Activated naive CD4-positive, alpha-beta T cell treated with anti-CD3 and anti-CD28 coated beads, Interleukin-2, amount 50 U/mL, for 24 hours (primary cell): Measurements from ENCODE around the gene RNASEL.

Source experiments
- H3K27ac Mint-ChIP-seq: one replicate; pipeline ENCODE4 v1.8.0; 2021; ENCODE audit warnings: mild to moderate bottlenecking, mixed read lengths
- H3K27me3 Mint-ChIP-seq: one replicate; pipeline ENCODE4 v1.8.0; 2021; ENCODE audit warnings: mixed read lengths
- H3K36me3 Mint-ChIP-seq: one replicate; pipeline ENCODE4 v1.8.0; 2021; ENCODE audit warnings: mixed read lengths
- H3K4me1 Mint-ChIP-seq: one replicate; pipeline ENCODE4 v1.8.0; 2021; ENCODE audit warnings: mixed read lengths
- H3K4me3 Mint-ChIP-seq: one replicate; pipeline ENCODE4 v1.8.0; 2021; ENCODE audit warnings: mild to moderate bottlenecking, mixed read lengths
- H3K9me3 Mint-ChIP-seq: one replicate; pipeline ENCODE4 v1.8.0; 2021; ENCODE audit warnings: mixed read lengths

Gene RNASEL

GRCh38 chr1:182589931-182590330, 875 bp upstream of the RNASEL start:
- Mint-ChIP-seq H3K4me1 (peaks cover 45% of the 10 kb centered on the region), H3K4me3 (peak overlapping the region; percentile 100), H3K9me3 (no peaks in the 10 kb centered on the region), H3K27me3 (no peaks in the 10 kb centered on the region), H3K27ac (peak overlapping the region; percentile 38), H3K36me3 (peaks cover 9% of the 10 kb centered on the region)

- no peaks in the 10 kb centered on the region for H3K27me3 Mint-ChIP-seq
- H3K4me3 Mint-ChIP-seq = peak overlapping the region; percentile 100
- peaks cover 49% of the 10 kb centered on the region for H3K4me1 Mint-ChIP-seq
- H3K27ac Mint-ChIP-seq = peak overlapping the region; percentile 100
- H3K36me3 Mint-ChIP-seq = peaks cover 9% of the 10 kb centered on the region
- H3K9me3 Mint-ChIP-seq = no peaks in the 10 kb centered on the region
These were observed 464 bp upstream of the RNASEL start for GRCh38 chr1:182589520-182589919.

- H3K4me1 Mint-ChIP-seq = peaks cover 66% of the 10 kb centered on the region
- no peaks in the 10 kb centered on the region for H3K9me3 Mint-ChIP-seq
- H3K27me3 Mint-ChIP-seq = no peaks in the 10 kb centered on the region
- H3K27ac Mint-ChIP-seq = peak overlapping the region; percentile 100
- peak overlapping the region; percentile 100 for H3K4me3 Mint-ChIP-seq
- H3K36me3 Mint-ChIP-seq = peaks cover 13% of the 10 kb centered on the region
These were observed 1.2 kb downstream of the RNASEL start for GRCh38 chr1:182587666-182588499.

GRCh38 chr1:182587093-182587492, 2.0 kb downstream of the RNASEL start:
- peaks cover 13% of the 10 kb centered on the region for H3K36me3 Mint-ChIP-seq
- H3K27ac Mint-ChIP-seq = no peak overlapping the region
- H3K4me3 Mint-ChIP-seq = no peak overlapping the region
- peaks cover 74% of the 10 kb centered on the region for H3K4me1 Mint-ChIP-seq
- no peaks in the 10 kb centered on the region for H3K27me3 Mint-ChIP-seq
- no peaks in the 10 kb centered on the region for H3K9me3 Mint-ChIP-seq

- Mint-ChIP-seq H3K36me3 (peaks cover 13% of the 10 kb centered on the region), H3K27me3 (no peaks in the 10 kb centered on the region), H3K9me3 (no peaks in the 10 kb centered on the region), H3K4me3 (peak overlapping the region; percentile 1), H3K4me1 (peaks cover 76% of the 10 kb centered on the region), H3K27ac (no peak overlapping the region)
These were observed 2.7 kb downstream of the RNASEL start for GRCh38 chr1:182586380-182586779.

GRCh38 chr1:182584746-182585145, 4.3 kb downstream of the RNASEL start:
- Mint-ChIP-seq H3K27me3 (no peaks in the 10 kb centered on the region), H3K27ac (peak overlapping the region; percentile 66), H3K36me3 (peaks cover 21% of the 10 kb centered on the region), H3K4me3 (peak overlapping the region; percentile 77), H3K9me3 (no peaks in the 10 kb centered on the region), H3K4me1 (peaks cover 76% of the 10 kb centered on the region)

GRCh38 chr1:182580736-182581135, 8.3 kb downstream of the RNASEL start:
- Mint-ChIP-seq H3K9me3 (no peaks in the 10 kb centered on the region), H3K4me3 (no peak overlapping the region), H3K4me1 (peaks cover 65% of the 10 kb centered on the region), H3K36me3 (peaks cover 27% of the 10 kb centered on the region), H3K27me3 (no peaks in the 10 kb centered on the region), H3K27ac (no peak overlapping the region)

- peaks cover 26% of the 10 kb centered on the region for H3K4me1 Mint-ChIP-seq
- no peak overlapping the region for H3K4me3 Mint-ChIP-seq
- no peaks in the 10 kb centered on the region for H3K27me3 Mint-ChIP-seq
- peak overlapping the region; percentile 8 for H3K27ac Mint-ChIP-seq
- H3K9me3 Mint-ChIP-seq = no peaks in the 10 kb centered on the region
- H3K36me3 Mint-ChIP-seq = peaks cover 26% of the 10 kb centered on the region
These were observed 13.4 kb downstream of the RNASEL start for GRCh38 chr1:182575540-182576149.

GRCh38 chr1:182574156-182574555, 14.9 kb downstream of the RNASEL start:
- peaks cover 16% of the 10 kb centered on the region for H3K36me3 Mint-ChIP-seq
- H3K9me3 Mint-ChIP-seq = no peaks in the 10 kb centered on the region
- H3K4me3 Mint-ChIP-seq = no peak overlapping the region
- peaks cover 18% of the 10 kb centered on the region for H3K4me1 Mint-ChIP-seq
- H3K27me3 Mint-ChIP-seq = no peaks in the 10 kb centered on the region
- H3K27ac Mint-ChIP-seq = no peak overlapping the region

- Mint-ChIP-seq H3K36me3 (peaks cover 4% of the 10 kb centered on the region), H3K4me1 (no peaks in the 10 kb centered on the region), H3K27me3 (no peaks in the 10 kb centered on the region), H3K27ac (no peak overlapping the region), H3K9me3 (no peaks in the 10 kb centered on the region), H3K4me3 (no peak overlapping the region)
These were observed 18.5 kb downstream of the RNASEL start for GRCh38 chr1:182570611-182570970.

GRCh38 chr1:182569939-182570610, 19.0 kb downstream of the RNASEL start:
- Mint-ChIP-seq H3K36me3 (no peaks in the 10 kb centered on the region), H3K9me3 (no peaks in the 10 kb centered on the region), H3K4me1 (no peaks in the 10 kb centered on the region)

GRCh38 chr1:182568647-182569284, 20.3 kb downstream of the RNASEL start:
- Mint-ChIP-seq H3K4me3 (no peak overlapping the region), H3K4me1 (no peaks in the 10 kb centered on the region), H3K27me3 (no peaks in the 10 kb centered on the region), H3K9me3 (no peaks in the 10 kb centered on the region), H3K36me3 (no peaks in the 10 kb centered on the region), H3K27ac (no peak overlapping the region)

More at GRCh38 chr1:182569939-182570610, 19.0 kb downstream of the RNASEL start:
- Mint-ChIP-seq H3K27me3 (no peaks in the 10 kb centered on the region), H3K4me3 (no peak overlapping the region), H3K27ac (no peak overlapping the region)

- Mint-ChIP-seq H3K36me3 (no peaks in the 10 kb centered on the region), H3K27me3 (no peaks in the 10 kb centered on the region), H3K4me1 (no peaks in the 10 kb centered on the region), H3K4me3 (no peak overlapping the region), H3K27ac (no peak overlapping the region), H3K9me3 (no peaks in the 10 kb centered on the region)
These were observed 21.4 kb downstream of the RNASEL start for GRCh38 chr1:182567629-182568028.

GRCh38 chr1:182565537-182565936, 23.5 kb downstream of the RNASEL start:
- no peaks in the 10 kb centered on the region for H3K4me1 Mint-ChIP-seq
- H3K9me3 Mint-ChIP-seq = no peaks in the 10 kb centered on the region
- H3K27me3 Mint-ChIP-seq = no peaks in the 10 kb centered on the region
- no peaks in the 10 kb centered on the region for H3K36me3 Mint-ChIP-seq
- H3K4me3 Mint-ChIP-seq = no peak overlapping the region
- no peak overlapping the region for H3K27ac Mint-ChIP-seq

GRCh38 chr1:182564406-182565004, 24.6 kb downstream of the RNASEL start:
- no peaks in the 10 kb centered on the region for H3K27me3 Mint-ChIP-seq
- H3K4me1 Mint-ChIP-seq = no peaks in the 10 kb centered on the region
- H3K4me3 Mint-ChIP-seq = no peak overlapping the region
- H3K9me3 Mint-ChIP-seq = no peaks in the 10 kb centered on the region
- H3K36me3 Mint-ChIP-seq = no peaks in the 10 kb centered on the region
- H3K27ac Mint-ChIP-seq = no peak overlapping the region
